Esophagus squamous epithelium (tissue), 5 donors: Measurements from ENCODE around the gene LCP1. TPM values are rescaled to one million over a fixed set of nuclear protein-coding genes. Genes with fewer than 3 reads are reported as not detected.

Experiments used
- DNase-seq: peaks from one replicate; lab custom pipeline; 2025; lab: John Stamatoyannopoulos, UW
- H3K27ac ChIP-seq, 4 donors: fragments of 200-600 bp; sonication (generic); one replicate each; pipeline ENCODE4 v1.5.1; 2016 to 2019; ENCODE audit warnings: mild to moderate bottlenecking in 1 of 4
- H3K27me3 ChIP-seq, 4 donors: fragments of 200-600 bp; sonication (generic); 1 replicate in 3 of 4; 2 replicates in 1 of 4; pipeline versions ENCODE4 v1.5.1 to v1.6.0; 2017 to 2021; ENCODE audit warnings: antibody characterized with exemption in 1 of 4
- H3K36me3 ChIP-seq, 3 donors: fragments of 200-600 bp; sonication (generic); one replicate each; pipeline ENCODE4 v1.5.1; 2016 to 2019
- H3K4me1 ChIP-seq, 3 donors: fragments of 200-600 bp; sonication (generic); one replicate each; pipeline ENCODE4 v1.5.1; 2017 to 2019
- H3K4me3 ChIP-seq, 4 donors: fragments of 200-600 bp; sonication (generic); 1 replicate in 3 of 4; 2 replicates in 1 of 4; pipeline ENCODE4 v1.5.1; 2016 to 2019; ENCODE audit warnings: mild to moderate bottlenecking in 2 of 4, moderate library complexity in 1 of 4
- H3K9me3 ChIP-seq, 3 donors: fragments of 200-600 bp; sonication (generic); one replicate each; pipeline ENCODE4 v1.5.1; 2016 to 2019
- CTCF ChIP-seq, 6 experiments: fragments of 450-650 bp in 4 of 6; fragments of 200-600 bp in 2 of 6; sonication (generic) in 2 of 6; IDR thresholded peaks; one replicate each; pipeline ENCODE4 v1.5.1; 2016 to 2019; ENCODE audit warnings: antibody characterized with exemption in 6 of 6, mild to moderate bottlenecking in 4 of 6, moderate library complexity in 4 of 6
- POLR2A ChIP-seq, 4 donors: fragments of 450-650 bp; IDR thresholded peaks; one replicate each; pipeline ENCODE4 v1.6.1; 2017; ENCODE audit warnings: antibody characterized with exemption in 4 of 4, mild to moderate bottlenecking in 4 of 4, moderate library complexity in 3 of 4
- WGBS, 2 donors: methylation state at CpG; one replicate each; pipeline ENCODE4 v1.1.5; 2018; 5-methylcytosine and 5-hydroxymethylcytosine counted together
- intact Hi-C: fragments of 100-400 bp; cut with DNase I; formaldehyde crosslinking; loops from one replicate; pipeline ENCODE4 v1.15.0; 2022
- total RNA-seq, 4 donors: library from RNA; depleted of rRNA; stranded (reverse); fragments of >200 nt; gene quantifications; one replicate each; pipeline ENCODE4 v1.1.0, GENCODE V29; 2016
- donor health status: DM: yes; HTN: yes; CAD: no.

The LCP1 gene
- total RNA-seq, 4 donors from 2014 or later, result 8.7 to 33.9 (median 21.9) TPM

GRCh38 chr13:46126056-46126455, 55.9 kb downstream of the LCP1 start:
- Histone ChIP-seq H3K4me3 (no peak overlapping the region), H3K27ac (no peak overlapping the region), H3K9me3 (no peaks in the 10 kb centered on the region), H3K4me1 (peaks cover 0 to 5% (median 0%) of the 10 kb centered on the region in 3 donors), H3K27me3 (peaks cover 0 to 54% (median 0%) of the 10 kb centered on the region in 4 donors), H3K36me3 (no peaks in the 10 kb centered on the region)
- WGBS, 2 donors, result 25 to 38% methylated on average over 2 of the region's 2 CpGs
- no peak for TF ChIP-seq CTCF (IDR thresholded peaks at IDR 0.05)
- intact Hi-C loops, result no loop called here
- no peak for DNase-seq

- Histone ChIP-seq H3K27ac (no peak overlapping the region), H3K36me3 (no peaks in the 10 kb centered on the region), H3K27me3 (peaks cover 0 to 48% (median 0%) of the 10 kb centered on the region in 4 donors), H3K9me3 (no peaks in the 10 kb centered on the region), H3K4me1 (peaks cover 0 to 12% (median 0%) of the 10 kb centered on the region in 3 donors), H3K4me3 (no peak overlapping the region)
- intact Hi-C loops, result no loop called here
- no peak for DNase-seq
- TF ChIP-seq CTCF (IDR thresholded peaks at IDR 0.05), result no peak
- no peak for TF ChIP-seq POLR2A (IDR thresholded peaks at IDR 0.05)
- WGBS, 2 donors, result 38 to 48% methylated on average over 11 of the region's 11 CpGs
Measured at GRCh38 chr13:46124967-46125933, 56.7 kb downstream of the LCP1 start.

GRCh38 chr13:46124531-46124966, 57.4 kb downstream of the LCP1 start:
- Histone ChIP-seq H3K9me3 (no peaks in the 10 kb centered on the region), H3K4me3 (no peak overlapping the region), H3K36me3 (no peaks in the 10 kb centered on the region), H3K27me3 (peaks cover 0 to 44% (median 0%) of the 10 kb centered on the region in 4 donors), H3K27ac (no peak overlapping the region), H3K4me1 (peaks cover 0 to 15% (median 0%) of the 10 kb centered on the region in 3 donors)
- 50 to 67% methylated on average over 1 to 4 of the region's 10 CpGs for WGBS, 2 donors
- TF ChIP-seq CTCF (IDR thresholded peaks at IDR 0.05) (no peak), POLR2A (IDR thresholded peaks at IDR 0.05) (no peak)
- no peak for DNase-seq
- intact Hi-C loops, result no loop called here

- Histone ChIP-seq H3K4me1 (peaks cover 0 to 15% (median 0%) of the 10 kb centered on the region in 3 donors), H3K36me3 (no peaks in the 10 kb centered on the region), H3K27ac (no peak overlapping the region), H3K9me3 (no peaks in the 10 kb centered on the region), H3K27me3 (peaks cover 0 to 56% (median 0%) of the 10 kb centered on the region in 4 donors), H3K4me3 (no peak overlapping the region)
- intact Hi-C loops, result no loop called here
- 81 to 85% methylated on average over 7 of the region's 7 CpGs for WGBS, 2 donors
- TF ChIP-seq POLR2A (IDR thresholded peaks at IDR 0.05), result no peak
- TF ChIP-seq CTCF (IDR thresholded peaks at IDR 0.05), result no peak
- DNase-seq, result no peak
Measured at GRCh38 chr13:46122304-46122703, 59.7 kb downstream of the LCP1 start.

GRCh38 chr13:46121597-46122163, 60.3 kb downstream of the LCP1 start:
- H3K36me3 ChIP-seq, result no peaks in the 10 kb centered on the region
- no peak overlapping the region for H3K27ac ChIP-seq
- TF ChIP-seq POLR2A (IDR thresholded peaks at IDR 0.05) (no peak), CTCF (IDR thresholded peaks at IDR 0.05) (no peak)
- no peak for DNase-seq
- WGBS, 2 donors, result 45 to 59% methylated on average over 4 of the region's 4 CpGs
- intact Hi-C loops, result no loop called here
- H3K27me3 ChIP-seq, result peaks cover 0 to 56% (median 0%) of the 10 kb centered on the region in 4 donors
- H3K4me3 ChIP-seq, result no peak overlapping the region
- peaks cover 0 to 15% (median 0%) of the 10 kb centered on the region in 3 donors for H3K4me1 ChIP-seq
- H3K9me3 ChIP-seq, result no peaks in the 10 kb centered on the region
